Tibial artery (tissue), 4 donors: ENCODE data around the gene CNN2.

ENCODE experiments used
- DNase-seq, 2 donors: peaks; one replicate each; pipeline ENCODE4 v3.0.0-alpha.2; 2019
- H3K27ac ChIP-seq, 2 donors: fragments of 200-600 bp; sonication (generic) in 1 of 2; 1 replicate in 1 of 2; 2 replicates in 1 of 2; pipeline ENCODE4 v1.5.1; 2018 to 2019; ENCODE audit warnings: mild to moderate bottlenecking in 1 of 2
- H3K27me3 ChIP-seq, 2 donors: fragments of 200-600 bp; sonication (generic) in 1 of 2; one replicate each; pipeline versions ENCODE4 v1.5.1 to v1.6.0; 2016 to 2019
- H3K36me3 ChIP-seq, 3 donors: fragments of 200-600 bp; sonication (generic) in 2 of 3; one replicate each; pipeline ENCODE4 v1.5.1; 2016 to 2019; ENCODE audit warnings: mild to moderate bottlenecking in 2 of 3
- H3K4me1 ChIP-seq, 4 donors: fragments of 200-600 bp; sonication (generic) in 2 of 4; 1 replicate in 3 of 4; 2 replicates in 1 of 4; pipeline ENCODE4 v1.5.1; 2016 to 2019
- H3K4me3 ChIP-seq, 2 donors: fragments of 200-600 bp; sonication (generic) in 1 of 2; 1 replicate in 1 of 2; 2 replicates in 1 of 2; pipeline ENCODE4 v1.5.1; 2018 to 2019; ENCODE audit warnings: mild to moderate bottlenecking in 2 of 2
- H3K9me3 ChIP-seq, 3 donors: fragments of 200-600 bp; sonication (generic) in 1 of 3; one replicate each; pipeline ENCODE4 v1.5.1; 2016 to 2019
- CTCF ChIP-seq, 2 experiments: fragments of 200-600 bp in 1 of 2; fragments of 450-650 bp in 1 of 2; IDR thresholded peaks; one replicate each; pipeline ENCODE4 v1.5.1; 2017 to 2019; ENCODE audit warnings: antibody characterized with exemption in 2 of 2, mild to moderate bottlenecking in 1 of 2, moderate library complexity in 1 of 2
- intact Hi-C: fragments of 100-400 bp; cut with DNase I; formaldehyde crosslinking; loops from one replicate; pipeline ENCODE4 v1.15.0; 2023; ENCODE audit warnings: low total_unique reads

CNN2 gene

GRCh38 chr19:1062387-1063029 lies 36.1 kb downstream of the CNN2 start:
- TF ChIP-seq CTCF (IDR thresholded peaks at IDR 0.05): no peak
- H3K27ac ChIP-seq: no peak overlapping the region
- peaks cover 4 to 24% (median 22%) of the 10 kb centered on the region in 3 donors for H3K9me3 ChIP-seq
- intact Hi-C loops: no loop called here
- peaks cover 0 to 23% of the 10 kb centered on the region in 2 donors for H3K27me3 ChIP-seq
- H3K4me3 ChIP-seq: no peak overlapping the region
- peaks cover 0 to 34% (median 29%) of the 10 kb centered on the region in 4 donors for H3K4me1 ChIP-seq
- DNase-seq: no peak
- peaks cover 4 to 9% (median 6%) of the 10 kb centered on the region in 3 donors for H3K36me3 ChIP-seq

- Histone ChIP-seq H3K36me3 (peaks cover 0 to 9% (median 4%) of the 10 kb centered on the region in 3 donors), H3K27me3 (peaks cover 0 to 31% of the 10 kb centered on the region in 2 donors), H3K9me3 (peaks cover 0 to 17% (median 14%) of the 10 kb centered on the region in 3 donors), H3K27ac (no peak overlapping the region), H3K4me3 (no peak overlapping the region), H3K4me1 (peaks cover 0 to 35% (median 30%) of the 10 kb centered on the region in 4 donors)
- DNase-seq: no peak
- TF ChIP-seq CTCF (IDR thresholded peaks at IDR 0.05): no peak
- intact Hi-C loops: no loop called here
Observed at GRCh38 chr19:1063030-1063908, 36.9 kb downstream of the CNN2 start.

DNA sequence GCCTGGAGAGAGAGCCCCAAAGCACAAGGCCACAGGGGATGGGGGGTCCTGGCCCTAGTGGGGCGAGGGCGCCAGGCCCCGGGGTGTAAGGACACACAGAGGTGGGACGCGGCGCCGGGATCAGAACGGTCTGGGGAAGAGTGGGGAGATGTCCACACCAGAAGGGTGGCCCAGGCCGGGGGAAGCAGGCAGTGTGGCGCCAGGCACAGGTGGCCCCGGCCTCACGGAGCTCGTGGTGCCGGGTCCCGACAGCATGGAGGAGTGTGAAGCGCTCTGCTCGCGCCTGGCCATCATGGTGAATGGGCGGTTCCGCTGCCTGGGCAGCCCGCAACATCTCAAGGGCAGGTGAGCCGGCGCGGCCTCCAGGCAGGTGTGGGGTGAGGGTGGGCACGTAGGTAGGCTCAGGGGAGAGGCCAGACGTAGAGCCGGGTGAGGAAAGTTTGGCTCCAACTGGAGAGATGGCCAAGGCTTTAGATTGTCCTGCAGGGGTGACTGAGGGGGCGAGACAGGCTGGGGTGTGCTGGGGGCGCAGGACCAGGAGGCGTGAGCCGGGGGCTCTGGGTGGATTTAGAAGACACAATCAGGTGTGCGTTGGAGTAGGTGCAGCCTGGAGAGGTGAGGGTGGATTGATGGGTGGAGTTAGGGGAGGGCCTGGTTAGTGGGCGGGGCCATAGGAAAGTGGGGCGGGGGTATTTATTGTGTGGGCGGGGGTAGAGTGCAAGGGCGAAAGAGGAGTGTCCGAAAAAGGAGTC lies 37.7 kb downstream of the CNN2 start:
- Histone ChIP-seq H3K27ac (no peak overlapping the region), H3K4me3 (no peak overlapping the region), H3K9me3 (peaks cover 0 to 9% (median 6%) of the 10 kb centered on the region in 3 donors), H3K36me3 (peaks cover 0 to 4% (median 0%) of the 10 kb centered on the region in 3 donors), H3K27me3 (peaks cover 0 to 39% of the 10 kb centered on the region in 2 donors), H3K4me1 (peaks cover 3 to 42% (median 32%) of the 10 kb centered on the region in 4 donors)
- TF ChIP-seq CTCF (IDR thresholded peaks at IDR 0.05): no peak
- intact Hi-C loops: no loop called here
- DNase-seq: no peak

- Histone ChIP-seq H3K9me3 (peaks cover 0 to under 1% (median 0%) of the 10 kb centered on the region in 3 donors), H3K27me3 (peaks cover 0 to 47% of the 10 kb centered on the region in 2 donors), H3K36me3 (no peaks in the 10 kb centered on the region), H3K4me1 (peaks cover 3 to 46% (median 34%) of the 10 kb centered on the region in 4 donors), H3K27ac (no peak overlapping the region), H3K4me3 (no peak overlapping the region)
- intact Hi-C loops: no loop called here
- peak; percentile 59 to 80 for DNase-seq
- TF ChIP-seq CTCF (IDR thresholded peaks at IDR 0.05): peak; percentile 84 to 91
Observed at GRCh38 chr19:1064661-1065605, 38.5 kb downstream of the CNN2 start.
